GM13976 (cell line): Measurements from ENCODE around the gene PTF1A.
A peak's percentile ranks its signal among the peaks of the same experiment; 100 is the strongest.

Experiments used
- DNase-seq: peaks from one replicate; pipeline ENCODE4 v3.0.0; 2012; ENCODE audit warnings: low spot score
- CTCF ChIP-seq: IDR thresholded peaks from 2 replicates; pipeline ENCODE4 v1.5.1; 2012; ENCODE audit warnings: borderline replicate concordance, mild to moderate bottlenecking; ENCODE audit not compliant: insufficient read depth; ENCODE audit errors: extremely low read depth, missing control alignments, control extremely low read depth
- in situ Hi-C: fragments of 300-500 bp; cut with MboI; formaldehyde crosslinking; loops from one replicate; pipeline ENCODE4 v1.12.0; 2022; ENCODE audit warnings: low sequenced_read_pairs, mixed read lengths, inconsistent platforms; ENCODE audit not compliant: unreplicated experiment

The PTF1A gene

GRCh38 chr10:23151071-23151470 lies 41.0 kb upstream of the PTF1A start:
- TF ChIP-seq CTCF, result no peak
- in situ Hi-C loops, result loop anchor here (25.0 kb wide), 2 partner anchors 136 to 386 kb away; no protein-coding TSS in a partner anchor
- DNase-seq, result no peak

- no peak for DNase-seq
- in situ Hi-C loops, result loop anchor here (25.0 kb wide), 2 partner anchors 132 to 382 kb away; no protein-coding TSS in a partner anchor
- no peak for TF ChIP-seq CTCF
These were observed 36.9 kb upstream of the PTF1A start for GRCh38 chr10:23155169-23155568.

- TF ChIP-seq CTCF, result no peak
- in situ Hi-C loops, result loop anchor here (25.0 kb wide), 2 partner anchors 131 to 381 kb away; no protein-coding TSS in a partner anchor
These were observed 35.5 kb upstream of the PTF1A start for GRCh38 chr10:23156447-23157150.

GRCh38 chr10:23157239-23157681 lies 34.9 kb upstream of the PTF1A start:
- no peak for TF ChIP-seq CTCF
- in situ Hi-C loops, result loop anchor here (25.0 kb wide), 2 partner anchors 130 to 380 kb away; no protein-coding TSS in a partner anchor
- DNase-seq, result peak; percentile 39

More at GRCh38 chr10:23156447-23157150, 35.5 kb upstream of the PTF1A start:
- no peak for DNase-seq

- peak; percentile 66 for DNase-seq
- in situ Hi-C loops, result loop anchor here (25.0 kb wide), 2 partner anchors 129 to 379 kb away; no protein-coding TSS in a partner anchor
- peak; percentile 38 for TF ChIP-seq CTCF
These were observed 34.3 kb upstream of the PTF1A start for GRCh38 chr10:23157691-23158369.

GRCh38 chr10:23158370-23158769 lies 33.7 kb upstream of the PTF1A start:
- DNase-seq, result peak; percentile 84
- TF ChIP-seq CTCF, result peak; percentile 77
- in situ Hi-C loops, result loop anchor here (25.0 kb wide), 2 partner anchors 129 to 379 kb away; no protein-coding TSS in a partner anchor
